Liver (tissue), 3 donors: ENCODE results near the gene IL24.

ENCODE experiments used
- CTCF ChIP-seq: fragments of 150-350 bp; IDR thresholded peaks from 2 replicates; pipeline ENCODE4 v1.5.1; 2017; ENCODE audit warnings: improper control_type of control experiment, low read depth, low read length; ENCODE audit not compliant: missing input control
- FOXA1 ChIP-seq: IDR thresholded peaks from 2 replicates; pipeline ENCODE4 v1.6.1; 2016; ENCODE audit warnings: antibody characterized with exemption
- HNF4A ChIP-seq, 2 donors: conservative IDR thresholded peaks; 2 replicates each; pipeline ENCODE4 v1.6.1; 2016; ENCODE audit warnings: antibody characterized with exemption in 2 of 2, mild to moderate bottlenecking in 2 of 2
- MAX ChIP-seq: IDR thresholded peaks from 2 replicates; pipeline ENCODE4 v1.6.1; 2016; ENCODE audit warnings: antibody characterized with exemption
- NR2F2 ChIP-seq: IDR thresholded peaks from 2 replicates; pipeline ENCODE4 v1.6.1; 2016; ENCODE audit warnings: antibody characterized with exemption
- RAD21 ChIP-seq, 2 donors: IDR thresholded peaks; 2 replicates each; pipeline ENCODE4 v1.6.1; 2016; ENCODE audit warnings: antibody characterized with exemption in 2 of 2, mild to moderate bottlenecking in 2 of 2
- TF ChIP-seq, protein P1 (sequence below): IDR thresholded peaks from 2 replicates; pipeline ENCODE4 v1.6.1; 2016; ENCODE audit warnings: antibody characterized with exemption
- donor health status: healthy.
- donor health status: healthy.

GRCh38 chr1:206941766-206942418, 44.6 kb downstream of the IL24 start:
- no peak for TF ChIP-seq RAD21 (IDR thresholded peaks at IDR 0.05)
- TF ChIP-seq HNF4A (conservative IDR thresholded peaks at IDR 0.05), result no peak
- no peak for TF ChIP-seq CTCF
- TF ChIP-seq, protein P1, sequence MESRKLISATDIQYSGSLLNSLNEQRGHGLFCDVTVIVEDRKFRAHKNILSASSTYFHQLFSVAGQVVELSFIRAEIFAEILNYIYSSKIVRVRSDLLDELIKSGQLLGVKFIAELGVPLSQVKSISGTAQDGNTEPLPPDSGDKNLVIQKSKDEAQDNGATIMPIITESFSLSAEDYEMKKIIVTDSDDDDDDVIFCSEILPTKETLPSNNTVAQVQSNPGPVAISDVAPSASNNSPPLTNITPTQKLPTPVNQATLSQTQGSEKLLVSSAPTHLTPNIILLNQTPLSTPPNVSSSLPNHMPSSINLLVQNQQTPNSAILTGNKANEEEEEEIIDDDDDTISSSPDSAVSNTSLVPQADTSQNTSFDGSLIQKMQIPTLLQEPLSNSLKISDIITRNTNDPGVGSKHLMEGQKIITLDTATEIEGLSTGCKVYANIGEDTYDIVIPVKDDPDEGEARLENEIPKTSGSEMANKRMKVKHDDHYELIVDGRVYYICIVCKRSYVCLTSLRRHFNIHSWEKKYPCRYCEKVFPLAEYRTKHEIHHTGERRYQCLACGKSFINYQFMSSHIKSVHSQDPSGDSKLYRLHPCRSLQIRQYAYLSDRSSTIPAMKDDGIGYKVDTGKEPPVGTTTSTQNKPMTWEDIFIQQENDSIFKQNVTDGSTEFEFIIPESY, result no peak
- TF ChIP-seq NR2F2, result no peak
- TF ChIP-seq MAX, result no peak
- no peak for TF ChIP-seq FOXA1
